ENCODE measurements around the gene ELF4. TPM values are rescaled to one million over a fixed set of nuclear protein-coding genes. Genes with fewer than 3 reads are reported as not detected.

ELF4 gene
- total and polyA plus RNA-seq, 3 experiments from 2014 or later: 19.5 to 24.7 (median 23.8) TPM

DNA sequence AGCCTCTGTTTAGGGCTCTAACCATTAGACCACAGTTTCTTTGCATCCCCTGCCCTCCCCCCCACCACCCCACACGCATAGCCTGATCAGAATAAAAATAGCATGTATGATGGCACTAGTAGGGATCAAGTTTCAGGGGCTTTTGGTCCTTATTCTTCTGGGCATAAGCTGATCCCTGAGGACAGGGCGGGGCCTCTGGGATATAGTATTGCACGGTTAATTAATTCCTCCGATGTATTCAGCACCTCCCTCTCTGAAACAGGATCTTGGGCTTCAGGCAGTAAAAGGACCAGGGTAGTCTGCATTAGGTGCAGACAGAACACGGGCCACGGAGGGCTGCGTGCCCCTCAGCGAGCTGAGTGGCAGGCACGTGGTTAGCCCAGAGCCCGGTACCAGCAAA is 57.1 kb downstream of the ELF4 start:
- no peak overlapping the region for H3K27ac ChIP-seq (ENCODE audit: low read depth, low read length)
- Mint-ChIP-seq H3K36me3 (peaks cover 4 to 50% (median 7%) of the 10 kb centered on the region in 3 donors), H3K27me3 (peaks cover 0 to 2% of the 10 kb centered on the region in 2 donors), H3K4me1 (no peaks in the 10 kb centered on the region), H3K9me3 (no peaks in the 10 kb centered on the region), H3K27ac (no peak overlapping the region), H3K4me3 (no peak overlapping the region)
- no peaks in the 10 kb centered on the region for H3K4me1 ChIP-seq (ENCODE audit: insufficient read depth, low read length)
- H3K4me3 ChIP-seq (ENCODE audit: low read length): no peak overlapping the region
- H3K36me3 ChIP-seq (ENCODE audit: insufficient read depth, low read length): peaks cover 11% of the 10 kb centered on the region
- no peak for DNase-seq
- ChIA-PET POLR2A (interaction anchor here (0.6 kb wide), 1 partner anchor 15 kb away, joined by 4 read pairs; no protein-coding TSS in a partner anchor), CTCF (interaction anchor here (1.0 kb wide), 1 partner anchor 26 kb away, joined by 3 read pairs; no protein-coding TSS in a partner anchor)
- no peaks in the 10 kb centered on the region for H3K9me3 ChIP-seq (ENCODE audit: low read length)
- no peaks in the 10 kb centered on the region for H3K27me3 ChIP-seq (ENCODE audit: insufficient read depth, low read length, poor library complexity, severe bottlenecking)

DNA sequence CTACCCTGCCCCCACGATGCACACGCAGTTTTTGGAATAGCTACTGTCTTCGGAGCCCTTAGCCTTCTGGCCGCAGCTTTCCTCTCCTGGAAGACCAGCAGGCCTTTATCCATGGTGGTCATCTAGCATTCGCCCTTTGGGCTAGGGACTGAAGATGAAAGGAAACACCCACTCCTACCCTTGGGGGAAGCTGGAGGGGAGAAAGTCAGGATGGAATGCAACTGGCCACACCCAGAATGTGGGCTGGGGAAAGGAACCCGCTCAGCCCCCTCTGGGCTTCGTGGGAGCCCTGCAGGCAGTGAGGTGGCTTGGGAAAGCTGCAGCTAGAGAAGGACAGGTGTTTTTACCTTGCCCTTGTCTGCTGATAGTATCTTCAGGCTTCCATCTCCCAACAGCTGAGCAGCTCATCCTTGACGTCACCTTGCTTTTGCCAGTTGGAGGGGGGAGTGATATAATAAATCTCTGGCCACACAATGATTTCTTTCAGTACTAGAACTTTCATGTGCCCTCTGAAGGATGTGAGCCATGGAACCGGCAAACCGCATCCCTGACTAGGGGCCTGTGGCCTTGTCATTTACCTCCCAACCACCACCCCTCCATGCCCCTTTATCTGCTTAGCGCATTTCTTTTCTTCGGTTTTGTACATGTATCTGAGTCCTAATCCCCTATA is 59.0 kb downstream of the ELF4 start:
- no peaks in the 10 kb centered on the region for H3K9me3 ChIP-seq (ENCODE audit: low read length)
- CTCF ChIA-PET: interaction anchor here (0.7 kb wide), 1 partner anchor 9 kb away, joined by 3 read pairs; no protein-coding TSS in a partner anchor
- DNase-seq: no peak
- H3K4me3 Mint-ChIP-seq: no peak overlapping the region
- H3K4me1 Mint-ChIP-seq: no peaks in the 10 kb centered on the region
- no peaks in the 10 kb centered on the region for H3K9me3 Mint-ChIP-seq
- H3K36me3 Mint-ChIP-seq: peaks cover 4 to 62% (median 7%) of the 10 kb centered on the region in 3 donors
- no peak overlapping the region for H3K27ac Mint-ChIP-seq
- H3K36me3 ChIP-seq (ENCODE audit: insufficient read depth, low read length): peaks cover 18% of the 10 kb centered on the region
- H3K4me3 ChIP-seq (ENCODE audit: low read length): no peak overlapping the region
- no peaks in the 10 kb centered on the region for H3K4me1 ChIP-seq (ENCODE audit: insufficient read depth, low read length)
- H3K27ac ChIP-seq (ENCODE audit: low read depth, low read length): no peak overlapping the region
- H3K27me3 ChIP-seq (ENCODE audit: insufficient read depth, low read length, poor library complexity, severe bottlenecking): no peaks in the 10 kb centered on the region
- POLR2A ChIA-PET: no interaction called here
- H3K27me3 Mint-ChIP-seq: peaks cover 0 to 2% of the 10 kb centered on the region in 2 donors

DNA sequence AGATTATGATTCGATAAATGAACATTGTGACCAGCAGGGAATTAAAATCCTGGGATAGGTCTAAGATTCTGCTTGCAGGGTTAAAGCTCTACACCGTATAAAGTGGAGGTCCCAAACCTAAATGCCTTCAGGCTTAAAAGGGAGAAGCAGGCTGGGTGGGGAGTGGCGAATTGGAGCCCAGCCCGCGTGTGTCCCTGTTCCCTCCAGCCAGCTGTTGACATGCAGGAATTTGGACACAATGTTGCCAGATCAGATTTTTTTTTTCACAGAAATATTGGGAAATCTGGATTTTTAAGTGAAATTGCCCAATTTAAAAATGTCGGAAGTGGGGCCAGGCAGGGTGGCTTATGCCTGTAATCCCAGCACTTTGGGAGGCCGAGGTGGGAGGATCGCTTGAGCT is 60.5 kb downstream of the ELF4 start:
- Mint-ChIP-seq H3K4me3 (no peak overlapping the region), H3K9me3 (no peaks in the 10 kb centered on the region), H3K4me1 (no peaks in the 10 kb centered on the region), H3K36me3 (peaks cover 4 to 61% (median 10%) of the 10 kb centered on the region in 3 donors), H3K27me3 (peaks cover 0 to 2% of the 10 kb centered on the region in 2 donors), H3K27ac (no peak overlapping the region)
- POLR2A ChIA-PET: no interaction called here
- CTCF ChIA-PET: no interaction called here
- Histone ChIP-seq H3K4me1 (ENCODE audit: insufficient read depth, low read length) (no peaks in the 10 kb centered on the region), H3K27me3 (ENCODE audit: insufficient read depth, low read length, poor library complexity, severe bottlenecking) (no peaks in the 10 kb centered on the region), H3K9me3 (ENCODE audit: low read length) (no peaks in the 10 kb centered on the region), H3K27ac (ENCODE audit: low read depth, low read length) (no peak overlapping the region), H3K4me3 (ENCODE audit: low read length) (no peak overlapping the region), H3K36me3 (ENCODE audit: insufficient read depth, low read length) (peaks cover 18% of the 10 kb centered on the region)
- no peak for DNase-seq

DNA sequence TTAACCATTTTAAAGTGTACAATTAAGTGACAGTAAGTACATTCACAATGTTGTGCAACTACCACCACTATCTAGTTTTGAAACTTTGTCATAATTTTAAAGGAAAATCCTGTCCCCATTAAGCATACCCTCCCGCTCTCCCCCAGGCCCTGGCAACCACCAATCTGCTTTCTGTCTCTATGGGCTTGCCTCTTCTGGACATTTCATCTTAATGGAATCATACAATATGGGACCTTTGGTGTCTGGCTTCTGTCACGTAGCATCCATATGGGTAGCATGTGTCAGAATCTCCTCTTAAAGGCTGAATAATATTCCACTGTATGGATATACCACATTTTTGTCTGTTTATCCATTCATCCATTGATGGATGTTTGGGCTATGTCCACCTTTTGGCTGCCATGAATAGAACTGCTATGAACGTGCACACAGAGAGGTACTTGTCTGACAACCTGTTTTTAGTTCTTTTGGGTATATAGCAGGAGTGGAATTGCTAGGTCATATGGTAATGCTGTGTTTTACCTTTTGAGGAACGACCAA is 61.5 kb downstream of the ELF4 start:
- H3K4me1 ChIP-seq (ENCODE audit: insufficient read depth, low read length): no peaks in the 10 kb centered on the region
- H3K9me3 ChIP-seq (ENCODE audit: low read length): no peaks in the 10 kb centered on the region
- CTCF ChIA-PET: interaction anchor here (0.7 kb wide), 1 partner anchor 12 kb away, joined by 3 read pairs; no protein-coding TSS in a partner anchor
- Mint-ChIP-seq H3K9me3 (no peaks in the 10 kb centered on the region), H3K4me3 (no peak overlapping the region), H3K27me3 (no peaks in the 10 kb centered on the region), H3K27ac (no peak overlapping the region), H3K4me1 (no peaks in the 10 kb centered on the region), H3K36me3 (peaks cover 4 to 56% (median 10%) of the 10 kb centered on the region in 3 donors)
- H3K4me3 ChIP-seq (ENCODE audit: low read length): no peak overlapping the region
- no peak overlapping the region for H3K27ac ChIP-seq (ENCODE audit: low read depth, low read length)
- peaks cover 18% of the 10 kb centered on the region for H3K36me3 ChIP-seq (ENCODE audit: insufficient read depth, low read length)
- no peaks in the 10 kb centered on the region for H3K27me3 ChIP-seq (ENCODE audit: insufficient read depth, low read length, poor library complexity, severe bottlenecking)
- POLR2A ChIA-PET: interaction anchor here (0.7 kb wide), 1 partner anchor 314 kb away, joined by 3 read pairs; no protein-coding TSS in a partner anchor
- DNase-seq: no peak

DNA sequence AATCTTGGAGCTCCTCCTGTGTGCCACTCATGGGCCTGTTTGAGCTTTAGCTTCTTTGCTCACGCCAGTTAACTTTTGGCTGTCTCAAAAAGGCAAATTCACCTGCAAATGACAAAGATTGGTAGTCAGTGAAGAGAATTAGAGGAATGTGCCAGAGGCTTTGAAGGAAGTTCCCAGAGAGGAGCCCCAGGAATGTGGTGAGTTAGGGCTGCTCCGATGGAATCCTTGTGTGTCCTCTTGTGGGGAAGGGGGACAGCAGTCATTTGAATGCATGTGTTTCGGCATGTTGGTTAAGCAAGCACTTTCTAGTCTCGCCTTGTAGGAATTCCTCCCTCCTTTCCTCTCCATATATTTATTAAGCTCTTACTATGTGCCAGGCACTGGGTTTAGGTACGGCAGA is 62.9 kb downstream of the ELF4 start:
- CTCF ChIA-PET: interaction anchor here (1.0 kb wide), 1 partner anchor 13 kb away, joined by 5 read pairs; no protein-coding TSS in a partner anchor
- no peak overlapping the region for H3K4me3 ChIP-seq (ENCODE audit: low read length)
- H3K27me3 Mint-ChIP-seq: no peaks in the 10 kb centered on the region

DNA sequence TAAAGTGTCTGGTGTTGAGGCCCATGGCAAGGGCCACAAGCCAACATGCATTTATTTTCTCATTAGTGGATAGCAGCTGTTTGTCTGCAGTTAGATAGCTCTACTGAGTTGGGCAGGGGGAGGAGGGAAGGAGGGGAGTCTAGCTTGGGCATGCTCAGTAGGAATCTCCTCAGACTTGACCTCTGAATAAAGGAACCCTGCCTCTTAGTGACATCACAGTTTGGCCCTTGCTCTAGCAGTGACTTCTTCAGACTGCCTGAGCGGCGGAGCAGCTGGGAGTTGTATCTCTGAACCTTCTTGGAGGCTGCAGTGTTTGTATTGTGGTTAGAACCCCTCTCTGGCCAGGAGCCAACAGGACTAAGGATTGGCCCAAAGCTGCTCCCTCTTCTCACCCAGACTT is 70.5 kb downstream of the ELF4 start:
- peaks cover 0 to 60% (median 0%) of the 10 kb centered on the region in 3 donors for H3K36me3 Mint-ChIP-seq
- Histone ChIP-seq H3K27me3 (ENCODE audit: insufficient read depth, low read length, poor library complexity, severe bottlenecking) (no peaks in the 10 kb centered on the region), H3K4me3 (ENCODE audit: low read length) (no peak overlapping the region), H3K4me1 (ENCODE audit: insufficient read depth, low read length) (no peaks in the 10 kb centered on the region), H3K36me3 (ENCODE audit: insufficient read depth, low read length) (peaks cover 7% of the 10 kb centered on the region), H3K27ac (ENCODE audit: low read depth, low read length) (no peak overlapping the region), H3K9me3 (ENCODE audit: low read length) (no peaks in the 10 kb centered on the region)
- no peak overlapping the region for H3K4me3 Mint-ChIP-seq
- no peaks in the 10 kb centered on the region for H3K4me1 Mint-ChIP-seq
- POLR2A ChIA-PET: no interaction called here
- no peak for DNase-seq
- H3K27me3 Mint-ChIP-seq: peaks cover 0 to 3% of the 10 kb centered on the region in 2 donors
- no peaks in the 10 kb centered on the region for H3K9me3 Mint-ChIP-seq
- H3K27ac Mint-ChIP-seq: no peak overlapping the region
- CTCF ChIA-PET: interaction anchor here (0.7 kb wide), 1 partner anchor 114 kb away, joined by 3 read pairs; no protein-coding TSS in a partner anchor

More for the DNA sequence above, 62.9 kb downstream of the ELF4 start:
- H3K27ac Mint-ChIP-seq: no peak overlapping the region
- Histone ChIP-seq H3K27ac (ENCODE audit: low read depth, low read length) (no peak overlapping the region), H3K4me1 (ENCODE audit: insufficient read depth, low read length) (no peaks in the 10 kb centered on the region), H3K27me3 (ENCODE audit: insufficient read depth, low read length, poor library complexity, severe bottlenecking) (no peaks in the 10 kb centered on the region), H3K9me3 (ENCODE audit: low read length) (no peaks in the 10 kb centered on the region), H3K36me3 (ENCODE audit: insufficient read depth, low read length) (peaks cover 17% of the 10 kb centered on the region)
- no peak overlapping the region for H3K4me3 Mint-ChIP-seq
- no peak for DNase-seq
- H3K4me1 Mint-ChIP-seq: no peaks in the 10 kb centered on the region
- peaks cover 4 to 50% (median 10%) of the 10 kb centered on the region in 3 donors for H3K36me3 Mint-ChIP-seq
- POLR2A ChIA-PET: no interaction called here
- no peaks in the 10 kb centered on the region for H3K9me3 Mint-ChIP-seq

DNA sequence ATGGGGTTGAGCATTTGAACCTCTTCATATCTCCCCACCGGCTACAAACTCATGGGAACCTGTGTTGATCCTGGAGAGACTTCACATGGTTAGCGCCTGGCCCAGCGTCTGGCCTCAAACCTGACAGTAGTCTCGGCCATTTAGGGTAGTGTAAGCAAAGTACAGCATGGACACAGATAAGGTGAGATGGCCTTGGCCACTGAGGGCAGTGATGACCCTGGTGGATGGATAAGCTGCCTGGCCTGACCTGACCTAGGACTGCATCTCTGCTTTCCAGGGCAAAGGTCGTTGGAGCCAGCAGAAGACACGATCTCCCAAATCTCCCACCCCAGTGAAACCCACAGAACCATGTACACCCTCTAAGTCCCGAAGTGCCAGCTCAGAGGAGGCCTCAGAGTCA is 76.1 kb downstream of the ELF4 start:
- Histone ChIP-seq H3K27ac (ENCODE audit: low read depth, low read length) (no peak overlapping the region), H3K4me3 (ENCODE audit: low read length) (no peak overlapping the region), H3K4me1 (ENCODE audit: insufficient read depth, low read length) (no peaks in the 10 kb centered on the region), H3K36me3 (ENCODE audit: insufficient read depth, low read length) (peaks cover 9% of the 10 kb centered on the region), H3K9me3 (ENCODE audit: low read length) (no peaks in the 10 kb centered on the region), H3K27me3 (ENCODE audit: insufficient read depth, low read length, poor library complexity, severe bottlenecking) (no peaks in the 10 kb centered on the region)
- H3K36me3 Mint-ChIP-seq: peaks cover 0 to 61% (median 0%) of the 10 kb centered on the region in 3 donors
- no peak for DNase-seq
- no peaks in the 10 kb centered on the region for H3K9me3 Mint-ChIP-seq
- ChIA-PET CTCF (interaction anchor here (2.1 kb wide), 1 partner anchor 108 kb away, joined by 7 read pairs; no protein-coding TSS in a partner anchor), POLR2A (no interaction called here)
- H3K4me1 Mint-ChIP-seq: no peaks in the 10 kb centered on the region
- peak overlapping the region in 1 of 8 donors; percentile 69 for H3K27ac Mint-ChIP-seq
- no peak overlapping the region for H3K4me3 Mint-ChIP-seq
- H3K27me3 Mint-ChIP-seq: peaks cover 0 to 7% of the 10 kb centered on the region in 2 donors

DNA sequence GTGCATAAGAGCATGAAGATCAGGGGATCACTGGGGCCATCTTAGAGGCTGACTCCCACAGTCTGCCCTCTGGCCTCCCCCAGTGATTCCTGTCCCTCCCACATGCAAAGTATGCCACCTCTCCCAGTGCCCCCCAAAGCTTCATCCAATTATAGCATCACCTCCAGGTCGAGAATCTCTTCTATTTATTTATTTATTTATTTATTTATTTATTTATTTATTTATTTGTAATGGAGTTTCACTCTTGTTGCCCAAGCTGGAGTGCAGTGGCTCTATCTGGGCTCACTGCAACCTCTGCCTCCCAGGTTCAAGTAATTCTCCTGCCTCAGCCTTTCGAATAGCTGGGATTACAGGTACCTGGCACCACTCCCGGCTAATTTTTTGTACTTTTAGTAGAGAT is 77.7 kb downstream of the ELF4 start:
- Mint-ChIP-seq H3K9me3 (no peaks in the 10 kb centered on the region), H3K27ac (no peak overlapping the region), H3K36me3 (peaks cover 0 to 60% (median 3%) of the 10 kb centered on the region in 3 donors), H3K4me3 (no peak overlapping the region), H3K27me3 (peaks cover 0 to 5% of the 10 kb centered on the region in 2 donors), H3K4me1 (peaks cover 2 to 3% (median 3%) of the 10 kb centered on the region in 3 donors)
- no peaks in the 10 kb centered on the region for H3K27me3 ChIP-seq (ENCODE audit: insufficient read depth, low read length, poor library complexity, severe bottlenecking)
- peaks cover 11% of the 10 kb centered on the region for H3K36me3 ChIP-seq (ENCODE audit: insufficient read depth, low read length)
- POLR2A ChIA-PET: no interaction called here
- no peaks in the 10 kb centered on the region for H3K9me3 ChIP-seq (ENCODE audit: low read length)
- no peaks in the 10 kb centered on the region for H3K4me1 ChIP-seq (ENCODE audit: insufficient read depth, low read length)
- no peak overlapping the region for H3K27ac ChIP-seq (ENCODE audit: low read depth, low read length)
- no peak overlapping the region for H3K4me3 ChIP-seq (ENCODE audit: low read length)
- CTCF ChIA-PET: interaction anchor here (2.1 kb wide), 1 partner anchor 107 kb away, joined by 7 read pairs; no protein-coding TSS in a partner anchor
- no peak for DNase-seq
